Right lung (tissue), 5 donors: ENCODE results near the gene SALL2. TPM values are rescaled to one million over a fixed set of nuclear protein-coding genes. Genes with fewer than 3 reads are reported as not detected.

ENCODE experiments used
- DNase-seq, 2 donors: peaks; one replicate each; pipeline ENCODE4 v3.0.0-alpha.2; 2013
- polyA plus RNA-seq, 5 donors: library from polyadenylated mRNA; unstranded; fragments of 120-200 nt; gene quantifications; one replicate each; pipeline versions ENCODE4 v1.2.1 to v1.2.3, GENCODE V29; 2013; ENCODE audit warnings: inconsistent platforms in 1 of 5, low replicate concordance in 1 of 5; ENCODE audit not compliant: insufficient read length in 5 of 5, insufficient read depth in 1 of 5

Gene SALL2
- polyA plus RNA-seq, 5 donors = 29.4 to 44.6 (median 33.1) TPM

GRCh38 chr14:21496453-21496852, 29.7 kb downstream of the SALL2 start:
- DNase-seq = no peak

GRCh38 chr14:21494902-21495762, 31.0 kb downstream of the SALL2 start:
- no peak for DNase-seq

- DNase-seq = no peak
Measured at GRCh38 chr14:21486640-21487087, 39.5 kb downstream of the SALL2 start.

- DNase-seq = peak; percentile 96 to 98
Measured at GRCh38 chr14:21476925-21477681, 49.0 kb downstream of the SALL2 start, which contains the start of the genes RAB2B and TOX4. Gene RAB2B (minus strand): TSS chr14:21476959. CDS start chr14:21476872, 87 bp downstream. Gene TOX4 (plus strand): TSS chr14:21477195. CDS start chr14:21477279, 84 bp downstream.

GRCh38 chr14:21476523-21476924, 49.6 kb downstream of the SALL2 start:
- no peak for DNase-seq

DNA sequence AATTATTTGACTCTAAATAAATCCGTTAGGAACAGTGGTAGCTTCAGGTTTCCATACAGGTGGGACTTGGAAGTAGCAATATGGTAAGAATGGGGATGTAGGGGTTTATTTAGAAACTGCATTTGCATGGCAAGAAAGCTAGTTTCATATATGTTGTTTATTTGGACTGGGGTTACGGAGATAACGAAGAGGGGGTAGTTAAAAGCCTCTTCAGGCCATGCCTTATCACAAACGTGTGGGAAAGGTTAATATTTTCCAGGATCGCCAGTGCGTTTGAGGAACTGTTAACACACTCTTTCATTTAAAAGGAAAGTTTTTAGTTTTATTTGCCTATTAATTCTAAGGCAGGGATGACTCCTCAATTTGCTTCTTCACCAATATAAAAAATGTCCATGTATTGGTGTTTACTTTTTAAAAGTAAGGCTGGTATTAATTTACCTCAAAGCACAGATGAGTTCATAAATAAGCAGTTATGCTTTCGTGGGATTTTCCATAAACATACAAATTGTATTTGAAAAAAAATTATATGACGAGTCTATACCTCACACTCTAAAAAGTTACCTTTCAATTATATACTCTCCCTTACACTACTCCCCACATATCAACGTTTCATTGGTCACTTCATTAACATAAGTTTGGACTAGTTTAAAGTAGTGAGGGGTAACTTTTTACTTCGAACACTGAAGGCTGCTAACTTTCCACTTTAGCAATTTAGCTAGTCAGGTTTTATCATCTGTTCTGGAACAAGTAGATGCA, 50.2 kb downstream of the SALL2 start:
- DNase-seq = no peak

Other genes starting within 250 kb of the SALL2 start
- under 1 TPM; 0.53 to 0.93 (median 0.74) TPM for gene RPGRIP1, start 246.3 kb downstream of the SALL2 start, polyA plus RNA-seq
- gene SUPT16H, start 142.3 kb downstream of the SALL2 start, polyA plus RNA-seq = 100 to 1,000 TPM in 4 of 5 donors, 10 to 100 TPM in 1; 98.8 to 146 (median 131) TPM
- gene CHD8, start 70.2 kb downstream of the SALL2 start, polyA plus RNA-seq = 10 to 100 TPM; 63.5 to 85.8 (median 70.2) TPM
- gene RAB2B, start 49.4 kb downstream of the SALL2 start, polyA plus RNA-seq = 10 to 100 TPM; 36.0 to 53.8 (median 47.9) TPM
- 10 to 100 TPM; 51.3 to 69.4 (median 61.6) TPM for gene TOX4, start 49.2 kb downstream of the SALL2 start, polyA plus RNA-seq
- 100 to 1,000 TPM in 2 of 5 donors, 10 to 100 TPM in 3; 77.3 to 111 (median 99.8) TPM for gene METTL3, start 15.0 kb downstream of the SALL2 start, polyA plus RNA-seq
- under 1 TPM in 4 of 5 donors, not detected in 1; 0.06 to 0.18 (median 0.10) TPM for gene OR10G3, start 53.7 kb upstream of the SALL2 start, polyA plus RNA-seq
- gene OR10G2, start 108.6 kb upstream of the SALL2 start, polyA plus RNA-seq = not detected
- under 1 TPM in 1 of 5 donors, not detected in 4; 0.05 TPM for gene OR4E2, start 127.5 kb upstream of the SALL2 start, polyA plus RNA-seq
- under 1 TPM in 2 of 5 donors, not detected in 3; 0.05 to 0.06 TPM for gene OR4E1, start 147.5 kb upstream of the SALL2 start, polyA plus RNA-seq